Panc1 (cell line): ENCODE data around the gene UCK1. TPM values are rescaled to one million over a fixed set of nuclear protein-coding genes. Genes with fewer than 3 reads are reported as not detected.

ENCODE experiments used
- ATAC-seq: fragments of 200-7000 bp; cut with Tn5 transposase; 2 replicates; pipeline ENCODE4 v1.9.1; 2020; ENCODE audit warnings: mild to moderate bottlenecking, moderate library complexity
- BruUV-seq: library from RNA; stranded (reverse); fragments of 400-500 nt; replicated peaks from 2 replicates; lab custom pipeline; 2021; lab: Mats Ljungman, UMichigan
- CTCF ChIA-PET: fragments of 300-600 bp; sonication (Branson Sonifier 250); formaldehyde crosslinking; loops from one replicate; lab custom pipeline; 2022; ENCODE audit warnings: antibody characterized with exemption; lab: Charles Lee
- POLR2A ChIA-PET: fragments of 300-600 bp; sonication (Branson Sonifier 250); formaldehyde crosslinking; loops from one replicate; lab custom pipeline; 2022; ENCODE audit warnings: antibody characterized with exemption; lab: Charles Lee
- DNase-seq: peaks from one replicate; pipeline ENCODE4 v3.0.0-alpha.2; 2010; ENCODE audit warnings: low read depth, low spot score
- H3K27ac ChIP-seq: 2 replicates; pipeline ENCODE4 v1.5.1; 2011; ENCODE audit warnings: mild to moderate bottlenecking, low read length, inconsistent platforms
- H3K27me3 ChIP-seq: fragments of 200-500 bp; sonication (Bioruptor generic); 2 replicates; pipeline ENCODE4 v1.6.0; 2014; ENCODE audit warnings: low read length, inconsistent platforms; ENCODE audit not compliant: control insufficient read depth, insufficient read depth
- H3K36me3 ChIP-seq: fragments of 200-500 bp; sonication (Bioruptor generic); 2 replicates; pipeline ENCODE4 v1.5.1; 2014; ENCODE audit warnings: inconsistent platforms, mild to moderate bottlenecking, low read length, moderate library complexity; ENCODE audit not compliant: control insufficient read depth, insufficient read depth
- H3K4me1 ChIP-seq: 2 replicates; pipeline ENCODE4 v1.5.1; 2011; ENCODE audit warnings: inconsistent platforms, mild to moderate bottlenecking, low read length, moderate library complexity; ENCODE audit not compliant: control insufficient read depth, insufficient read depth
- H3K4me3 ChIP-seq, 2 experiments: 2 replicates each; pipeline ENCODE4 v1.5.1; 2011 to 2012; ENCODE audit warnings: low read depth in 2 of 2, low read length in 2 of 2, mild to moderate bottlenecking in 2 of 2, inconsistent platforms in 1 of 2, moderate library complexity in 1 of 2
- H3K9me3 ChIP-seq: fragments of 200-500 bp; sonication (Bioruptor generic); 2 replicates; pipeline ENCODE4 v1.5.1; 2014; ENCODE audit warnings: low read depth, mild to moderate bottlenecking, inconsistent platforms, low read length, moderate library complexity; ENCODE audit not compliant: control insufficient read depth, insufficient read depth
- CTCF ChIP-seq: fragments of 450-650 bp; IDR thresholded peaks from 2 replicates; pipeline ENCODE4 v1.5.1; 2017; ENCODE audit warnings: mild to moderate bottlenecking
- POLR2AphosphoS5 ChIP-seq: IDR thresholded peaks from 2 replicates; pipeline ENCODE4 v1.6.1; 2012; ENCODE audit warnings: mild to moderate bottlenecking, low read depth, low read length, moderate library complexity
- REST ChIP-seq, 2 experiments: IDR thresholded peaks; 2 replicates each; pipeline ENCODE4 v1.6.1; 2011 to 2012; ENCODE audit warnings: low read depth in 2 of 2, control low read depth in 1 of 2, low read length in 1 of 2, mild to moderate bottlenecking in 1 of 2, moderate library complexity in 1 of 2; ENCODE audit not compliant: insufficient read depth in 1 of 2
- SIN3A ChIP-seq: IDR thresholded peaks from 2 replicates; pipeline ENCODE4 v1.6.1; 2012; ENCODE audit warnings: low read depth, mild to moderate bottlenecking, low read length, moderate library complexity, borderline replicate concordance; ENCODE audit not compliant: insufficient read depth
- TCF7L2 ChIP-seq: IDR thresholded peaks from 2 replicates; pipeline ENCODE4 v1.6.1; 2011; ENCODE audit warnings: mild to moderate bottlenecking, low read depth, low read length, inconsistent platforms
- in situ Hi-C: cut with HindIII; loops from 2 replicates; pipeline ENCODE4 v1.10.0; 2016; ENCODE audit warnings: low sequenced_read_pairs, low pct_unique_long_range_greater_than_20kb
- intact Hi-C: fragments of 100-400 bp; cut with micrococcal nuclease; formaldehyde crosslinking; loops from one replicate; pipeline ENCODE4 v1.10.0; 2022; ENCODE audit not compliant: unreplicated experiment
- total RNA-seq: library from RNA; stranded (reverse); gene quantifications from one replicate; pipeline ENCODE4 v1.2.1, GENCODE V29; 2021; ENCODE audit not compliant: unreplicated experiment

Gene UCK1
- total RNA-seq, 1 experiment from 2014 or later, result 30.2 TPM

GRCh38 chr9:131477816-131478419, 53.1 kb downstream of the UCK1 start:
- intact Hi-C loops, result no loop called here
- Histone ChIP-seq H3K36me3 (peaks cover 29% of the 10 kb centered on the region), H3K4me1 (no peaks in the 10 kb centered on the region), H3K27ac (no peak overlapping the region), H3K9me3 (no peaks in the 10 kb centered on the region), H3K27me3 (no peaks in the 10 kb centered on the region), H3K4me3 (no peak overlapping the region)
- peak; percentile 22; the same call in 1 of the 2 replicates for ATAC-seq
- ChIA-PET POLR2A (no interaction called here), CTCF (no interaction called here)
- TF ChIP-seq POLR2AphosphoS5 (no peak), TCF7L2 (no peak), CTCF (no peak), REST (IDR thresholded peaks at IDR 0.05; ENCODE audit: insufficient read depth in 1 of 2, low read depth in 2 of 2, low read length in 1 of 2) (no peak), SIN3A (no peak)
- BruUV-seq, result no TSS peak
- no peak for DNase-seq
- in situ Hi-C loops, result no loop called here

- DNase-seq (no peak), ATAC-seq (peak; percentile 19; the same call in 1 of the 2 replicates)
- Histone ChIP-seq H3K4me1 (no peaks in the 10 kb centered on the region), H3K27ac (no peak overlapping the region), H3K36me3 (peaks cover 27% of the 10 kb centered on the region), H3K4me3 (no peak overlapping the region), H3K9me3 (no peaks in the 10 kb centered on the region), H3K27me3 (no peaks in the 10 kb centered on the region)
- no TSS peak for BruUV-seq
- intact Hi-C loops (no loop called here), in situ Hi-C loops (no loop called here)
- ChIA-PET CTCF (no interaction called here), POLR2A (no interaction called here)
- TF ChIP-seq SIN3A (no peak), REST (IDR thresholded peaks at IDR 0.05; ENCODE audit: insufficient read depth in 1 of 2, low read depth in 2 of 2, low read length in 1 of 2) (no peak), POLR2AphosphoS5 (no peak), TCF7L2 (no peak), CTCF (no peak)
These were observed 53.7 kb downstream of the UCK1 start for GRCh38 chr9:131477367-131477766.
